Dedifferentiated amniotic fluid mesenchymal stem cell (primary cell): ENCODE measurements around the gene PDE6A.
A peak's percentile ranks its signal among the peaks of the same experiment; 100 is the strongest.

ENCODE experiments used
- DNase-seq: peaks from one replicate; pipeline ENCODE4 v3.0.0-alpha.2; 2016; ENCODE audit errors: extremely low spot score

PDE6A gene

DNA sequence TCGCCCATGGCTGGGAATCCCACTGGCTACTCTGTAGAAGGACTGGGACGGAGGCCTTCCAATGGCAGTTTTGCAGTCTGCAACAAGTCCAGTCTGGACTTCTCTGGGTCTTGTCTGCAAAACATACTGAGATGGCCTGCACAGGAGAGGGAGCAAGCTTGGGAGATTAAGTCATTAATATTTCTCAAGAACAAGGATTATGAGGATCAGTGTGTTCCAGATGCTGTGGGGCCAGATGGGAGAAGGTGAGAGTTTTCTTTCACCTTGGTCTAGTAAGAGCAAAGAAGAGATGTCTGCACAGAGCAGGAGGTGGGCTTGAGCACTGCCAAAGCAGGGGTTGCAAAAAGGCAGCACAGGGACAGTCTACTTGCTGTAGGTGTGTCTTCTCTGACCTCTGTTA is at the start of gene PDE6A:
Gene PDE6A (minus strand): TSS at position 128 of the 400 bp plus-strand sequence. CDS start 120 bp downstream, at position 8.
- DNase-seq, result no peak

DNA sequence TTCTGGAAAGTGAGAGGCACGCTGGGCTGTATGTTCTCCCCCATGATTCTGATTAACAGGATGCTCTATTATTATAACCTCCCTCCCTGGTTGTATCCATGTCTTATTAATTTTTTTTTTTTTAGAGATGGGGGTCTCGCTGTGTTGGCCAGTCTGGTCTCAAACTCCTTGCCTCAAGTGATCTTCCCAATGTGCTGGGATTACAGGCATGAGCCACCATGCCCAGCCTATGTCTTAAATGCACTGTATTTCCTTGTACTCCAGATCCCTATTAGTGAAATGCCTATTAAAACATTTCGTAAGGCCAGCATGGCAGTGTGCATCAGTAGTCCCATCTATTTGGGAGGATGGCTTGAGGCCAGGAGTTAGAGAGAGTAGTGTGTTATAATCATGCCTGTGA is 48.9 kb upstream of the PDE6A start:
- DNase-seq, result no peak

DNA sequence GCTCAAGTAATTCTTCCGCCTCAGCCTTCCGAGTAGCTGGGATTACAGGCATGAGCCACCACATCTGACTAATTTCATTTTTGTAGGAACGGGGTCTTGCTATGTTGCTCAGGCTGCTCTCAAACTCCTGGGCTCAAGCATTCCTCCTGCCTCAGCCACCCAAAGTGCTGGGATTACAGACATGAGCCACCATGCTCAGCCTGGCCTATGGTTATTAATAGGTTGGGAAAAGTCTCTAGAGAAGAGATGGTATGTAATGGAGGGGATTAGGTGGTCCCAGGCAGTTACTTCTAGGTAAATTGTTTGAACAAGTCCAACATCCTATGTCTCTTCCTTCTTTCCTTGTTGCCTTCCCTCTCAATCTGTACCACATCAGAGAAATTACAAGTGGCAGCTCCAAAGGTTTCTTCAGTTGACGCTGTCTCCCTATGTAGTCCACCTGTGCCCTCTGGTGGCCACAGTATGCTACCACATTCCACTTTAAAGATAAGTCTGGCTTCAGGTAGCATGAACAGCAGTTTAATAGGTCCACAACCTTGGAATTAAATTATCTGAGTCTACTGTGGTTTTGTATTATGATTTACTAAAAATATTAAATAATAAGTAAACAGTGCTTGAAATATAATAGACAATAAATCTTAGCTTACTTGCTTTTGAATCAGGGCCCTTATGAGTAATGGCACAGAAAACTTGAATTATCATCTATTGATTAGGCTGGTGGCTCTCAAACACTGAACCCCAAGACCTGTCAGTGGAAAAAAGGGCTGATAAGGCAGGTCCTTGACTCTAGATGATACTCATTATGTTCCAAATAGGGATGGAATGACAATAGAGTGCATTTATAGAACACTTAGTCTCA is 46.2 kb upstream of the PDE6A start:
- DNase-seq, result peak; percentile 80

DNA sequence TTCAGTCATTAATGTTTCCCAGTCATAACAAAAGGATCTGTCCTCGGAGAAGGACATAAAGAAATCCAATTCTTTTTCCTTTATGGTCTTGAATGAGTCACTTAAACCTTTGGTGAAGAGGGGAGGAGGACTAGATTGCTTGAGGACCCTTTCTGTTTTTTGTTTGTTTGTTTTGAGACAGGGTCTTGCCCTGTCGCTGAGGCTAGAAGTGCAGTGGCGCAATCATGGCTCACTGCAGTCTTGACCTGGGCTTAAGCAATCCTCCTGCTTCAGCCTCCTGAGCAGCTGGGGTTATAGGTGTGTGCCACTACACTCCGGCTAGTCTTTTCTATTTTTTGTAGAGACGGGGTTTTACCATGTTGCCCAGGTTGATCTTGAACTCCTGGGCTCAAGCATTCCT is 43.5 kb upstream of the PDE6A start:
- no peak for DNase-seq

DNA sequence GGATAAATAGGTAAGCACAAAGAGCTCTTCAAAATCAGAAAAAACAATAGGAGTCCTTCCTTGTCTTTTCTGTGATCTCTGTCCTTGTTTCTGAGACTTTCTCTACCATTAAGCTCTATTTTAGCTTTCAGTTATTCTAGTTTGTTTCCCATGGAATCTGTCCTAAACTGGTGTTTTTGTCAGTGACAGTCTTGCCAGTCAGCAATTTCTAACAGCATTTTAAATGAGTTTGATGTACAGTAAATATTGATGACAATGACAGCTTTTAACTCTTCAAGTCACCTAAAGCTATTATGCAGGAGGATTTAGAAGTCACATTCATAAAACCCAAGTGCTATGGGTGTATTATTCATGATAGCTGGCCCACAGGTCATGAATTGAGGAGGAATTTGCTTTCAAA is 37.9 kb upstream of the PDE6A start:
- DNase-seq, result no peak

DNA sequence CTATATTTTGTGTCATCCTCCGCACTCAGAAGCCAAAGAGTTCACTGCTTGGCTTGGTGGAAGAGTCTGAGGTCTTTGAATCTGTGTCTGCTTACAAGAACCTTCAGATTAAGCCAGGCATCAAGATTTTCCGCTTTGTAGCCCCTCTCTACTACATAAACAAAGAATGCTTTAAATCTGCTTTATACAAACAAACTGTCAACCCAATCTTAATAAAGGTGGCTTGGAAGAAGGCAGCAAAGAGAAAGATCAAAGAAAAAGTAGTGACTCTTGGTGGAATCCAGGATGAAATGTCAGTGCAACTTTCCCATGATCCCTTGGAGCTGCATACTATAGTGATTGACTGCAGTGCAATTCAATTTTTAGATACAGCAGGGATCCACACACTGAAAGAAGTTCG is 36.6 kb upstream of the PDE6A start:
- no peak for DNase-seq

DNA sequence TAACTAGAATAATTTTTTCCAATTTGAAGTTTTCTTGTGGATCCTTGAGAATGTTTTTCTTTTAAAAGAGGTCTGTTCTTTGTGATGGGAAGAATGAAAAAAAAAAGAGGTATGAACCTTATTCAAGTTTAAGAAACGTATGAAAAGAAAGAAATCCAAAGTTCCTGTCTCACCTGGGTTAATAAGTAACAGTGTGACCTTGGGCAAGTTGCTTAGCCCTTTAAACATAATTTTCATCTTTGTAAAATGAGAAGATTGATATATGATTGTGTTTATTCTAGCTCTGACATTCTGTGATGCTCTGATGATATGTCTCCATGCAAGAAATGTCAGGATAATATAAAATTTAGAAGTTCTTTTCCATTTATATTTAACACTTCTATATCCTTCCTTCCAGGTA is 35.3 kb upstream of the PDE6A start:
- no peak for DNase-seq

DNA sequence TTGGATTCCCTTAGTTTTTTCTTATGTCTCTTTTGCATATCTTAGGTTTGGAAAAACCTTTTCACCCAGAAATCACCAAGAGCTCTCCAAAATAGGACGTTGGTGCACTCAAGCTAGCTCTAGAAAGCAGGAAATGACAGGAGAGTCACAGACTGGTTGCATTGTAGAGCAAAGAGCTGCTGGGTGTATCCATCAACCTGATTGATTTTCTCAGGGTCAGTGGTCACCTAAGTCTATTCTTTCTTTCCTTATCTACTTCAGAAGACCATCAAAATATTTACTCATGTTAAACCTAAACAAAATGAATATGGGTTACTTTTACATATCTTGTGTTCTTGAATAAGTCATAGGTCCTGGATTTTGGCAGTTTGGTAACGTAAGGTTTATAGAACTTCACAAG is 30.8 kb upstream of the PDE6A start:
- DNase-seq, result no peak

DNA sequence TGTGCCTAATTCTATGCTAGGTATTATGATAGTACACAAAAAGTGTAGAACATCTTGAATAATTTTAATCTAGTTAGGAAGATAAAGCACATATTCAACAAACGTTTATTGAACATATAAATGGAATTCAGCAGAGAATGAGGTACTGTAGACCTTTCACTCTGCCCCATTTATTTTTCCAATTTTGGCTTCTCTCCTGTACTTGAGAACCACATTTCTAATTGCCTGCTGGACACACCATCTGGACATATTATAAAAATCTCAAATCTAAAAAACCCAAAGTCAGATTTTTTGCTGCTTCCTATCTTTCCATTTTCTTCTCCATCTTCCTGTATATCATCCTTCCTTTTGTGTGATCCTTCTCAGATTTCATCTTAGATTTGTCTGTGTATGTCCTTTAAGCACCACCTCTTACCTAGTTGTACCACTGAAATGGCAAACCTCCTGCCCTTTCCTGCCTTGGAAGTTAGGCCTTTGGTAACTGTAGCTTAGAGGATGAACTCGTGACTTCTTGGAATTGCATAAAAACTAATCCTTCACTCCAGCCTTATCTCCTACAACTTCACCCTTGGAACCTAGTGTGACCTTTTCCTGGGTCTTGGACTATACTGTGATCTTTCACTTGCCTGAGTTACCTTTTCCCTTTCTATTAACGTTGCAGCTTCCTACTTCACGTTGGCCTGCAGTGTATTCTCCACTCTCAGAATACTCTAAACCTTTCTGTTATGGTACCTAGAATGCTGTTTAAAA is 24.8 kb upstream of the PDE6A start:
- DNase-seq, result no peak

DNA sequence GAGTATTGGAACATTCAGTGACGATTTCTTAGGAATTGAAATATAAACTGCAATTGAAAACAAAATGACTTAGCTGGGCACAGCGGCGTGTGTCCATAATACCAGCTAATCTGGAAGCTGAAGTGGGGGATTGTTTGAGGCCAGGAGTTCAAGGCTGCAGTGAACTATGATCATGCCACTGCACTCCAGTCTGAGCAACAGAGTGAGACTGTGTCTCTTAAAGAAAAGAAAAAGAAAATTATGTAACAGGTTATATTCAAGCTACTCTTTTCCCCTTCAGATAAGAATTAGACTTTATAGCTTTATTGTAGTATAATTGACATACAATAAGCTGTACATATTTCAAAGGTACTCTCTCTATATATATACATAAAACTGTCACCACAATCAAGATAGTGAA is 22.4 kb upstream of the PDE6A start:
- no peak for DNase-seq

DNA sequence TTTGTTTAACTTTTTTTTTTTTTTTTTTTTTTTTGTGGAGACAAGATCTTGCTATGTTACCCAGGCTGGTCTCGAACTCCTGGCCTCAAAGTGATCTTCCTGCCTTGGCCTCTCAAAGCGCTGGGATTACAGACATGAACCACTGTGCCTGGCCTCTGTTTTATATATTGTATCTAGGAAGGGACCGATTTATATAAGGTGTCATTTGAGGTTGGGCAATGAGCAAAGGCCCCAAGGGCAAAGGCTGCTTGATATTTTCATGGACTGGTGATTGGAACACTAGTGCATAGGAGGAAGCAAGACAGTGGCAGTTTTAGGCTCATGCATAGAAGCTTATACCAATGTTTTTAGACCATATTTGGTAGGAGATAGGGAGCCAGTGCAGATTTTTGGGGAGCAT is 19.1 kb upstream of the PDE6A start:
- no peak for DNase-seq

DNA sequence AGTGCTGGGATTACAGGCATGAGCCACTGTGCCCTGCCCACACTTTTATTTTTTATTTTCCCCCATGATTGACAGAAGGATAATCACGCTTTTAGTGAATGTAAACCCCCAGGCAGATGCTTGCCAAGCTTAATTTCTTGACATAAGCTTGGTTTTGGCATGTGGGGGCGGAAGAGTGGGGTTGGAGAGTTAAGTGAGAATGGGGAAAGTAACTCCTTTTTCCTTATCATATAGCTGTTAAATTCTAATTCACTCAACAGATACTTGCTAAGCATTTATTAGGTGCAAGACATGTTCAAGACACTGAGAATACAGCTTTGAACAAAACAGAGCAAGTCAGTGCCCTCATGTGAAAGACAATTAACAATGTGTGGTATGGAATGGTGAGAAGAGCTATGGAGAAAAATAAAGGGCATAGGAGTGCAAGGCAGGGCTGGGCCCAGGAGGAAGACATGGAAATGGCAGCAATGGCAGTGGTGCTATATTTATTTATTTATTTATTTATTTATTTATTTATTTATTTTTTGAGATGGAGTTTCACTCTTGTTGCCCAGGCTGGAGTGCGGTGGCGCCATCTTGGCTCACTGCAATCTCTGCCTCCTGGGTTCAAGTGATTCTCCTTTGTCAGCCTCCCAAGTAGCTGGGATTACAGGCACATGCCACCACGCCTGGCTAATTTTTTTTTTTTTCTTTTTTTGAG is 18.2 kb upstream of the PDE6A start:
- DNase-seq, result no peak

DNA sequence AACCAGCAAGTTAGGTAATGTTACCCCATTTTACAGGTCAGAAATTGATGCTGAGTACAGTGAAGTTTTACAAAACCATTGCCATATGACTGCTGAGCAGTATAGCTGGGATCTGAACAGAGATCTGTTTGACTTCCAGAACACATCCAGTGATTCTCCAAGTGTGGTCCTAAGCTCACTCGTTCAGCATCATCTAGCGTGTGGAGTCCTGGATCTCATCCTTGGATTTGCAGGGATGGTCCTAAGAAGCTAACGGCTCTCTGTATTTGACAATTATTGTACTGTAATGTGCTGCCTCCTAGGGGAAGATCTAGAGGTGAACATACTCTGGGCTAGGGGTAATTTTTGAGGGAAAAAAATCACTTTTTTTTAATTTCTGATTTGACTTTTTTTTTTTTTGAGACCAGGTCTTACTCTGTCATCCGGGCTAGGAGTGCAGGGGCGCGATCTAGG is 17.4 kb upstream of the PDE6A start:
- peak; percentile 60 for DNase-seq

DNA sequence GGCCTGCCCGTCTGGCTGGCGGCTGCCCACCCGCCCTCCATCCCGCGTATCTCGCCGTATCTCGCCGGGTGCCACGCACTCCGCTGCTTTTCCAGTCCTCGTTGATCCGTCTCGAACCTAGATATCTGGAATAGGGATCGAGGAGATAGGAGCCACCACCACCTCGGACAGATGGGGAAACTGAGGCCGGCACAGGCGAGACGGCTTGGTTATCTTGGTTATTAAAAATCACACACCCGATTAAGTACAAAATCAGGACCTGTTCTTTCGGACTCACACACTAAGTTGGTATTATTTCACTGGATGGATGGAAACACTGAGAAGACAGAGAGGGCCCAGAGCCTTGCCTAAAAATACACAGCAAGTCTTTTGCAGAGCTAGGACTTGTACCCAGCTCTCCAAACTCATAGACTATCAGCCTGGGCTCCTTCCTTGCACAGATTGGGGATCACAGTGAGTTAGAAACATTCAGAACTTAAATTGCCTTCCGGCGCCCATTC is 16.6 kb upstream of the PDE6A start:
- no peak for DNase-seq

DNA sequence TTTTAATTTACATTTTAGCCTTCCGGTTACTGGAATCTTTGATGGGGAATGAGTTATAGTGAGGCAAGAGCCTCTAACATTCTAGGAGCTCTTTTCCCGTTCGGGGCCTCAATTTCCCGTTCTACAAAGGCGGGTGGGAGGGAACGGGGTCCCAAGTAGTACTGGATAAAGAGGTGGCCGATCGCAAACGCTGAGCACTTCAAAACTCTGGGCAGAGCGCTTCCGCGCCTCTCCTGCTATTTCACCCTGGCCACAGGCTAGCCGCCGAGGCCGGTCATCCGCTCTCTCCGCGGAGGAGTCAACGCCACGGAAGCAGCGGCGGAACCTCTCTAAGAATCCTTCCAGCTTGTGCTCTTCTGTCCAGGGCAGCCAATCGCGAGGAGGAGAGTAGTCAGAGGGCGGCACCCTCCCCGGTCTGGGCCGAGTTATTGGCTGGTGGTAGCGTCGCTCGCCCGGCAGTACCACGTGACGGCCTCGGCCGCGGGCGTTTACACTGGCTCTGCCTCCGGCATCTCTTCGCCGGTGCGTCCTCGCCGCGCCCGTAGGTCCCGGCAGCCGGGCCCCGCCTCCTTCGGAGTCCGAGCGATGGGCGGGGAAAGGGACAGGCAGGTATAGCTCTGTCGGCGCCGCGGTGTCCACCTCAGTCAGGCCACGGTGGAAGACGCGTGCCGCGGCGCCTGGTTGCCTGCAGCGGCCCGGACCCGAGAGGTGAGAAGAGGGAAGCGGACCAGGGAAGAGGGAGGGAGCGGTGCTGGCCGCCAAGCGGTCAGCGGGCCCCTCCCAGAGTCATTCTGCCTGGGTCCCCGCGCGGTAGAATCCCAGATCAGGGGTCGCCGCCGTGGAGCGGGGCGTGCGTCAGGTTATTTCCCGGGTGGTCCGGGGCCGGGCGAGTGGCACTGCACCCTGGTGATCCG is 15.9 kb upstream of the PDE6A start, which contains the start of gene SLC26A2:
Gene SLC26A2 (plus strand): TSS at position 487 of the 914 bp plus-strand sequence. CDS start 16,895 bp downstream, outside the sequence.
- peak; percentile 97 for DNase-seq

DNA sequence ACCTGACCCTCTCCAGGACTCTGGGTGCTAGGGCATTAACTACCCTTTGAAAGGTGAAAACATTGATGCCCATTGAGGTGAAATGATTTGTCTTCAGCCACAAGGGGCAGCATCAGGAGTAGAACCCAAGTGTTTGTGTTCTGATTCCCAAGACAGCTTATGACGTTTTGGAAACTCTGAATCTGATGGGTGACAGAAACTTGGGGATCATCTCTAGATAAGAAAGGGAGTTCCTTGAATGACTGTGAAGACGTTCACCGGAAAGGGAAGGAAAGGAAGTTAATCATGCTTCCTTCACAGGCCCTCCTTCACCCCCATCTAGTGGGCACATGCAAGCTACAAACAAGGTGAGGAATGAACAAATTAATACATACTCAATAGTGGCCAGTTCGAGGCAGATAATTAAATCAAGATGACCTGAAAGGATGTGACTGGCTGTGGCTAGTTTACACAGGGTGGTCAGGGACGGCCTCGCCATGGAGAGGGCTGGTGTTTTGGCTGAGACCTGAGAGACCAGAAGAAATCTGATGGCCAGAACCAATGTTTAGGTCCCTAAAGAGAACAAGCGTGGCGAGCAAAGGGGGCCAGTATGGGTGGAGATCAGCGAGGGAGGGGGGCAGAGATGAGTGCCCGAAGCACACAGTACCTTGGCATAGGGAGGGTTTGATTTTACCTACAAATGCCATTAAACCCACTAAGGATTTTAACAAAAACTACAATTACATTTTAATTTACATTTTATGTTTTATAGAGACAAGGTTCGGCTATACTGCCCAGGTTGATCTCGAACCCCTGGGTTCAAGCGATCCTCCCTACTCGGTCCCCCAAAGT is 15.0 kb upstream of the PDE6A start:
- peak; percentile 48 for DNase-seq

DNA sequence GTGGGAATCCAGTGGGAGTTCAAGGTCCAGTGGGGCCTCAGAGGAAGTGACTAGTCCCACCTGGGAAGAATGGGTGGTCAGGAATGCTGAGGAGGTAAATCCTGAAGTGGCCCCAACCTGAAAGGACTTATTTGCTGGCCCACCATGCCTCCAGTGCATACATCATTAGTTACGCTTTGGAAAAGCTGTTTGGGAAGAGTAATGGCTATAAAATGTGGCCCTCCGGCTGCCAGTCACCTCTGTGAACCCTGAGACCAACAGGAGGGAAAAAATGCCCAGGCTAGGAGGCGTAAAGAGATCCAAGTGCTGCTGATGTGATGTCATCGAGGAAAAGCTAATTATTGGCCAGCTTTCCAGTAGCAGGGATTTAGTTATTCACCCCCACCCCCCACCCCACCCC is 13.3 kb upstream of the PDE6A start:
- DNase-seq, result no peak

DNA sequence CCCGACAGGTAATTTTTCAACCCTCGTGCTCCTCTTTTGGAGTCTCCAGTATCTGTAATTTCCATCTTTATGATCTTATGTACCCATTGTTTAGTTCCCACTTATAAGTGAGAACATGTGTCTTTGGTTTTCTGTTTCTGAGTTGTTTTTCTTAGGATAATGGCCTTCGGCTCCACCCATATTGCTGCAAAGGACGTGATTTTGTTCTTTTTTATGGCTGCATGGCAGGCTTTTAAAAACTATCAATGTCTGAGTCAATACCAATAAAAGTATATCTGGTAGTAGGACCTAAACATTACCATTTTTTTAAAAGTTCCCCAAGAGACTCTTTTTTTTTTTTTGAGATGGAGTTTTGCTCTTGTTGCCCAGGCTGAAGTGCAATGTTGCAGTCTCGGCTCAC is 12.1 kb upstream of the PDE6A start:
- no peak for DNase-seq

DNA sequence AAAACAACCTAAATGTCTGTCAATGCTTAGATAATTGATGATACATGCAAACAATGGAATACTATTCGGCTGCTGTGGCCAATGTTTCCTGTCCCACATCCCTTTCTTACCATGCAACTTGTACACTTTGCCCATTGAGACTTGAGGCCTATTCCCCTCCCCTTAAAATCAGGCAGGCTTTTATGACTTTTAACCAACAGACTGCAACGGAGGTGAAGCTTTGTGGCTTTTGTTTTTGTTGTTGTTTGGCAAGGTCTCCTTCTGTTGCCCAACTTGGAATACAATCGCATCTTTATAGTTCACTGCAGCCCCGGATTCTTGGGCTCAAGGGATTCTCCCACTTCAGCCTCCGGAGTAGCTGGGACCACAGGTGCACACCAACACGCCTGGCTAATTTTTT is 10.2 kb upstream of the PDE6A start:
- no peak for DNase-seq

DNA sequence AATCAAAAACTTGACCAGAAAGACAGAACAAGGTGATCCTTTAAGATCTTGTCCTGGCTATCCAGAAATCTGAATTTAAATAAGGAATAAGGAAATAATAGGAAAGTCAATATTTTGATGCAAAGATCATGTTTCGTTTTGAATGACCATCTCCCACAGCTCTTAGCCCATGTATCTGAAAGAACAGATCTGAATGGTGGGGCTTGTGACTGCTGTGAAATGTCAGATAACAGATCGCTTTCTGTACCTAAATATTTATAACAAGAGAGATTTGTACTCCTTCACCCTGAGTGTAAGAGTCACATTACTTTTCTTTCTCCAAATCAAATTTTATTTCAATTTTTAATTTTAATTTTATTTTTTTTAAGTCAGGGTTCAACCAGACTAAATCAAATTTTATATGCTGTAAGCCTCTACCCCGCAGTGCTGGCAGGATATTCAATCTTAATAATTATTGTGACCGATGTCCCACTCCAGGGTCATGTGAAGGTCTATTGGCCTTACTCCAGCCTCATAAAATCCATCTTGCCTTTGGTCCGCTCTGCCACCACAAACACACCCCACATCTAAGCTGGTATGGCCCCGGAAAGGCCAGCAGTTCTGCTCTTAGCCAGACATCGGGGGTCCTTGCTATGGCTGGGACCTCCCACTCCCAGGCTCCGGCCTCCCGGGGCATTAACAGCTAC is 9.0 kb upstream of the PDE6A start:
- DNase-seq, result no peak
